ENCODE data around the gene ALKBH3.

Gene ALKBH3

GRCh38 chr11:43895601-43896000 is 15.0 kb downstream of the ALKBH3 start:
- DNase-seq = peak in 1 of 2 donors; percentile 16

- DNase-seq = no peak
Measured at GRCh38 chr11:43898574-43898973, 17.9 kb downstream of the ALKBH3 start.

GRCh38 chr11:43899094-43899493 is 18.5 kb downstream of the ALKBH3 start:
- no peak for DNase-seq

- DNase-seq = no peak
Measured at GRCh38 chr11:43901551-43901950, 20.9 kb downstream of the ALKBH3 start.

GRCh38 chr11:43903078-43903477 is 22.4 kb downstream of the ALKBH3 start:
- no peak for DNase-seq

GRCh38 chr11:43903969-43904368 is 23.3 kb downstream of the ALKBH3 start:
- DNase-seq = no peak

GRCh38 chr11:43904742-43905535 is 24.3 kb downstream of the ALKBH3 start:
- DNase-seq = no peak

GRCh38 chr11:43905813-43906241 is 25.2 kb downstream of the ALKBH3 start:
- peak in 1 of 2 donors; percentile 31 for DNase-seq

GRCh38 chr11:43907028-43907975 is 26.7 kb downstream of the ALKBH3 start:
- no peak for DNase-seq

GRCh38 chr11:43908191-43908590 is 27.6 kb downstream of the ALKBH3 start:
- DNase-seq = no peak

GRCh38 chr11:43908683-43909082 is 28.1 kb downstream of the ALKBH3 start:
- DNase-seq = no peak

GRCh38 chr11:43913829-43914380 is 33.3 kb downstream of the ALKBH3 start:
- DNase-seq = no peak

GRCh38 chr11:43914466-43914865 is 33.8 kb downstream of the ALKBH3 start:
- no peak for DNase-seq

GRCh38 chr11:43916621-43917020 is 36.0 kb downstream of the ALKBH3 start:
- DNase-seq = no peak

- no peak for DNase-seq
Measured at GRCh38 chr11:43917851-43918250, 37.2 kb downstream of the ALKBH3 start.

- no peak for DNase-seq
Measured at GRCh38 chr11:43918662-43919061, 38.0 kb downstream of the ALKBH3 start.

- DNase-seq = no peak
Measured at GRCh38 chr11:43919852-43920597, 39.4 kb downstream of the ALKBH3 start.

- DNase-seq = no peak
Measured at GRCh38 chr11:43920598-43921419, 40.2 kb downstream of the ALKBH3 start.

- no peak for DNase-seq
Measured at GRCh38 chr11:43921561-43922294, 41.1 kb downstream of the ALKBH3 start.

GRCh38 chr11:43922295-43922648 is 41.6 kb downstream of the ALKBH3 start:
- DNase-seq = no peak

Data from hippocampal formation (tissue), 2 donors.